ENCODE data around the gene EHBP1. TPM values are rescaled to one million over a fixed set of nuclear protein-coding genes. Genes with fewer than 3 reads are reported as not detected.

Gene EHBP1
- total and polyA plus RNA-seq, 5 donors from 2014 or later, result 8.5 to 25.6 (median 10.0) TPM

DNA sequence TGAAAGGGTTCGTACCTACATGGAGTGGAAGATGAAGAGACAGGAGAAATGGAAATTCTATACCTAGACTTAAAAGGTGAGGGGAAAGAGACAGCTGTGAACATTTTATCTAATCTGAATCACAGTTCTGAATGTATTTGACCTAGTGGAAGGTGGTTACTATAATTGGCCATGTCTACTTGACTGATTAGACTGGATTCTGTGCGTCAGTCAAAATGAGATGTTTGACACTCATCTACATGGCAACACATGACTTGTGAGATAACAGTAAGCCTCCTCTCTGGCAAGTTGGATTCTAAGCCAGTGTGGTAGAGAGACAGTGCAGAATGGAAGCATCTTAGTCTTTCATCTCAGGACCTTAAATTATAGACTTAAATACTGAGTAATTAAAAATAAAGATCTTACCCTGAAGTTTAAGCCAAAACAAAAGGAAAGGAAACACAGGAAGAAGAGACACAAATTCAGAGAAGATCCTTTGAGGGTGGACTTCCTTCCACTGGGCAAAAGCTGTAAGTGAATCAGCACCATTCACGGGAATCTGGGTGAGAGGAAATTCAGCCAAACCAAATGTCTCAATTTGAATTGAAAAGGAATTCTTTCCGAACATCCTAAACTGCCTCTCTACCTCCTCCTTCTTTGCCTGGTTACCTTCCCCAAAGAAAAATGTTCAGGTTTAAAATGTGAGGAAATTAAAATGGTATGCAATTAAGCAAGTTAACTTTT, 121.6 kb downstream of the EHBP1 start:
- H3K4me3 Mint-ChIP-seq, result no peak overlapping the region
- H3K36me3 Mint-ChIP-seq, result peaks cover 37% of the 10 kb centered on the region
- Histone ChIP-seq H3K4me1 (ENCODE audit: control insufficient read depth, insufficient read depth, low read length, poor library complexity, severe bottlenecking) (no peaks in the 10 kb centered on the region), H3K9me3 (ENCODE audit: control insufficient read depth in 2 of 2, low read length in 2 of 2) (no peaks in the 10 kb centered on the region), H3K27ac (ENCODE audit: insufficient read depth, low read length, poor library complexity, severe bottlenecking) (no peak overlapping the region), H3K36me3 (ENCODE audit: control insufficient read depth, insufficient read depth, low read length) (peaks cover 11% of the 10 kb centered on the region), H3K4me3 (ENCODE audit: low read depth, low read length) (no peak overlapping the region), H3K27me3 (ENCODE audit: control insufficient read depth, insufficient read depth, low read length) (no peaks in the 10 kb centered on the region)
- ATAC-seq (ENCODE audit: low read depth in 2 of 2), result no peak
- no peak for DNase-seq
- H3K27ac Mint-ChIP-seq, result no peak overlapping the region
- H3K27me3 Mint-ChIP-seq, result no peaks in the 10 kb centered on the region
- H3K4me1 Mint-ChIP-seq, result peaks cover 0 to 9% (median 0%) of the 10 kb centered on the region in 4 donors
- peaks cover 0 to 4% (median 0%) of the 10 kb centered on the region in 7 donors for H3K9me3 Mint-ChIP-seq

DNA sequence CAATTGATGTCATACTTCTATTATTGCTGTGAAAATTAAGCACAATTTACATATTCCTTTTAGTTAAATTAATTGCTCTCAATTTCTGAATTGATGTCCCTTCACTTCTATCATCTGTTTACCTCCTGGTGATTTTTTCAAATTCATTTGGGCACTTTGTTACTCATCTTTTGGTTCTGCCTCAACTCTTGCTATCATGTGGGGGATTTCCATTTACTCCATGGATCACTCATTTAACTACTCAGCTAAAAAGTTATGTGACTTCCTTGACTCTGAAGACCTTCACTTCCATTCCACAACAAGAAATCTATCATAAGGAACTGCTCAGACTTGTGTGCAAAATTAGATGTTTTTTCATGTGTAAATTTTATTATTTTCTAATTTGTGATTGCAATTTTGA, 126.2 kb downstream of the EHBP1 start:
- peaks cover 49% of the 10 kb centered on the region for H3K36me3 Mint-ChIP-seq
- no peak overlapping the region for H3K4me3 Mint-ChIP-seq
- H3K27ac Mint-ChIP-seq, result no peak overlapping the region

DNA sequence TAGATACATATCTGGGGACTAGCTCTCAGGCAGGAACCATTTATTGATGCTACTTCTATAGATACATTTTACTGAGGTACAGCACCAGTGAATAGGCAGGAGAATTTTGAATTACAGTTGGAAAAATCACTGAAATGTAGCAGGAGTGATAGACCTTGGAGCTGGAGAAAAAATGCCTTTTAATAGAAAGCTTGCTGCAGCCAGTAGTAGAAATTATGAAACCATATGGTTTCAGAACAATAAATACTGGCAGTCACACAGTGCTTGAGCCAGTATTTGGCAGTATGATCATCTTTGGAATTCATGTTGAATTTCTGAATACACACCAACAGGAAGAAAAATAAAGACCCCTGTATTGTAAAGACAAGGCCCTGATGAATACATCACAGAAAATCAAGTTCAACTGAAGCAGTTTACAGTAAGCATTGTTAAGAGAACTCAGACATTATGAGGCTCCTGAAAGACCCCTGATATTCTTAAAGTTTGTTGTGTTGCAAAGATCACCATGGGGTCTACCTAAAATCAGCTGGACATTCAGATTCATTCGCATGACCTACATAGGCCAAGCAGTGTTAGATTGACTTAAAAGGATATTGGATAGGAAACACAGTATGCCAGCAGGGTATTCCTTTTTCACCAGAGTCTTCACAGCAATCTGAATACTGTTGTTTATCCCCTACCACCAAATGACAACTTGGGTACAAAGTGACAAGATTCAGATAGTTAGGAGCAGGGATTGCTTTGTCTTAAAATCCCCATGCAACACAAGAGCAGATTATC, 139.0 kb downstream of the EHBP1 start:
- Mint-ChIP-seq H3K36me3 (peaks cover 14% of the 10 kb centered on the region), H3K4me3 (no peak overlapping the region), H3K9me3 (peaks cover 2 to 13% (median 5%) of the 10 kb centered on the region in 7 donors), H3K27me3 (no peaks in the 10 kb centered on the region), H3K27ac (no peak overlapping the region), H3K4me1 (no peaks in the 10 kb centered on the region)
- no peak for ATAC-seq (ENCODE audit: low read depth in 2 of 2)
- Histone ChIP-seq H3K27ac (ENCODE audit: insufficient read depth, low read length, poor library complexity, severe bottlenecking) (no peak overlapping the region), H3K27me3 (ENCODE audit: control insufficient read depth, insufficient read depth, low read length) (no peaks in the 10 kb centered on the region), H3K4me3 (ENCODE audit: low read depth, low read length) (no peak overlapping the region), H3K4me1 (ENCODE audit: control insufficient read depth, insufficient read depth, low read length, poor library complexity, severe bottlenecking) (no peaks in the 10 kb centered on the region), H3K9me3 (ENCODE audit: control insufficient read depth in 2 of 2, low read length in 2 of 2) (no peaks in the 10 kb centered on the region), H3K36me3 (ENCODE audit: control insufficient read depth, insufficient read depth, low read length) (no peaks in the 10 kb centered on the region)
- DNase-seq, result no peak

More for the DNA sequence above, 126.2 kb downstream of the EHBP1 start:
- Mint-ChIP-seq H3K9me3 (peaks cover 0 to 6% (median 2%) of the 10 kb centered on the region in 7 donors), H3K4me1 (peaks cover 0 to 4% (median 0%) of the 10 kb centered on the region in 4 donors), H3K27me3 (no peaks in the 10 kb centered on the region)
- H3K27ac ChIP-seq (ENCODE audit: insufficient read depth, low read length, poor library complexity, severe bottlenecking), result no peak overlapping the region
- H3K27me3 ChIP-seq (ENCODE audit: control insufficient read depth, insufficient read depth, low read length), result no peaks in the 10 kb centered on the region
- no peaks in the 10 kb centered on the region for H3K4me1 ChIP-seq (ENCODE audit: control insufficient read depth, insufficient read depth, low read length, poor library complexity, severe bottlenecking)
- peak in 1 of 3 donors; percentile 6 for DNase-seq
- H3K9me3 ChIP-seq (ENCODE audit: control insufficient read depth in 2 of 2, low read length in 2 of 2), result no peaks in the 10 kb centered on the region
- peaks cover 6% of the 10 kb centered on the region for H3K36me3 ChIP-seq (ENCODE audit: control insufficient read depth, insufficient read depth, low read length)
- H3K4me3 ChIP-seq (ENCODE audit: low read depth, low read length), result no peak overlapping the region
- ATAC-seq (ENCODE audit: low read depth in 2 of 2), result no peak

DNA sequence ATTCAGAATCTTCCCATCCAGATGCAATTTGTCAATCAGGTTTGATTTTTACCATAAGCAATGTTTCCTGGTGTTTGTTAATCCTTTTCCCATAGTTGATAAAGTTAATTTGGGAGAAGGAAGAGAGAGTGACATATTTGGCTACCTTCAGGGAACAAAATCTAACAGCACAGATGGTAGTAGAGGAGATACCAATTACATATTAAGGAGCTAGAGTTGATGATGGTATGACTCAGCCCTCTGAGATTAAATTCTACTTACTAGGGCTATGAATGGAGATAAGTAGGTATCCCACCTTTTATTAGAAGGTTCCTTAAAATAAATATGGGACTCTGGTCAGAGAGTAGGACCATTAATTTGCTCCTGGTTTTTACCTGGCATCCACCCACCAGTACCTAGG, 139.7 kb downstream of the EHBP1 start:
- Mint-ChIP-seq H3K4me1 (no peaks in the 10 kb centered on the region), H3K9me3 (peaks cover 2 to 13% (median 5%) of the 10 kb centered on the region in 7 donors), H3K4me3 (no peak overlapping the region), H3K27me3 (no peaks in the 10 kb centered on the region), H3K36me3 (peaks cover 16% of the 10 kb centered on the region), H3K27ac (no peak overlapping the region)
- Histone ChIP-seq H3K27me3 (ENCODE audit: control insufficient read depth, insufficient read depth, low read length) (no peaks in the 10 kb centered on the region), H3K4me3 (ENCODE audit: low read depth, low read length) (no peak overlapping the region), H3K9me3 (ENCODE audit: control insufficient read depth in 2 of 2, low read length in 2 of 2) (no peaks in the 10 kb centered on the region), H3K27ac (ENCODE audit: insufficient read depth, low read length, poor library complexity, severe bottlenecking) (no peak overlapping the region), H3K36me3 (ENCODE audit: control insufficient read depth, insufficient read depth, low read length) (no peaks in the 10 kb centered on the region), H3K4me1 (ENCODE audit: control insufficient read depth, insufficient read depth, low read length, poor library complexity, severe bottlenecking) (no peaks in the 10 kb centered on the region)
- DNase-seq (no peak), ATAC-seq (ENCODE audit: low read depth in 2 of 2) (no peak)

GRCh38 chr2:62852254-62852653, 146.7 kb downstream of the EHBP1 start:
- Mint-ChIP-seq H3K9me3 (peaks cover 0 to 6% (median 0%) of the 10 kb centered on the region in 7 donors), H3K27ac (no peak overlapping the region), H3K36me3 (peaks cover 26% of the 10 kb centered on the region), H3K4me1 (no peaks in the 10 kb centered on the region), H3K27me3 (no peaks in the 10 kb centered on the region), H3K4me3 (no peak overlapping the region)
- no peak for DNase-seq
- Histone ChIP-seq H3K36me3 (ENCODE audit: control insufficient read depth, insufficient read depth, low read length) (no peaks in the 10 kb centered on the region), H3K4me1 (ENCODE audit: control insufficient read depth, insufficient read depth, low read length, poor library complexity, severe bottlenecking) (no peaks in the 10 kb centered on the region), H3K27me3 (ENCODE audit: control insufficient read depth, insufficient read depth, low read length) (no peaks in the 10 kb centered on the region), H3K4me3 (ENCODE audit: low read depth, low read length) (no peak overlapping the region), H3K27ac (ENCODE audit: insufficient read depth, low read length, poor library complexity, severe bottlenecking) (no peak overlapping the region), H3K9me3 (ENCODE audit: control insufficient read depth in 2 of 2, low read length in 2 of 2) (no peaks in the 10 kb centered on the region)
- no peak for ATAC-seq (ENCODE audit: low read depth in 2 of 2)

GRCh38 chr2:62854600-62855514, 149.3 kb downstream of the EHBP1 start:
- no peaks in the 10 kb centered on the region for H3K27me3 Mint-ChIP-seq
- no peak overlapping the region for H3K27ac ChIP-seq (ENCODE audit: insufficient read depth, low read length, poor library complexity, severe bottlenecking)
- no peak overlapping the region for H3K4me3 ChIP-seq (ENCODE audit: low read depth, low read length)
- DNase-seq (no peak), ATAC-seq (ENCODE audit: low read depth in 2 of 2) (no peak)
- no peaks in the 10 kb centered on the region for H3K27me3 ChIP-seq (ENCODE audit: control insufficient read depth, insufficient read depth, low read length)
- H3K4me1 Mint-ChIP-seq, result no peaks in the 10 kb centered on the region
- peak overlapping the region in 1 of 3 donors; percentile 32 for H3K27ac Mint-ChIP-seq
- H3K36me3 ChIP-seq (ENCODE audit: control insufficient read depth, insufficient read depth, low read length), result peaks cover 2% of the 10 kb centered on the region
- peaks cover 0 to 6% (median 0%) of the 10 kb centered on the region in 7 donors for H3K9me3 Mint-ChIP-seq
- no peaks in the 10 kb centered on the region for H3K4me1 ChIP-seq (ENCODE audit: control insufficient read depth, insufficient read depth, low read length, poor library complexity, severe bottlenecking)
- H3K9me3 ChIP-seq (ENCODE audit: control insufficient read depth in 2 of 2, low read length in 2 of 2), result no peaks in the 10 kb centered on the region
- H3K36me3 Mint-ChIP-seq, result peaks cover 31% of the 10 kb centered on the region
- H3K4me3 Mint-ChIP-seq, result no peak overlapping the region

GRCh38 chr2:62856228-62857040, 150.9 kb downstream of the EHBP1 start:
- H3K9me3 Mint-ChIP-seq, result peaks cover 0 to 6% (median 0%) of the 10 kb centered on the region in 7 donors
- peaks cover 2% of the 10 kb centered on the region for H3K36me3 ChIP-seq (ENCODE audit: control insufficient read depth, insufficient read depth, low read length)
- no peaks in the 10 kb centered on the region for H3K9me3 ChIP-seq (ENCODE audit: control insufficient read depth in 2 of 2, low read length in 2 of 2)
- H3K4me3 Mint-ChIP-seq, result no peak overlapping the region
- H3K27ac Mint-ChIP-seq, result no peak overlapping the region
- DNase-seq (no peak), ATAC-seq (ENCODE audit: low read depth in 2 of 2) (no peak)
- H3K4me1 ChIP-seq (ENCODE audit: control insufficient read depth, insufficient read depth, low read length, poor library complexity, severe bottlenecking), result no peaks in the 10 kb centered on the region
- no peaks in the 10 kb centered on the region for H3K4me1 Mint-ChIP-seq
- no peaks in the 10 kb centered on the region for H3K27me3 Mint-ChIP-seq
- H3K27me3 ChIP-seq (ENCODE audit: control insufficient read depth, insufficient read depth, low read length), result no peaks in the 10 kb centered on the region
- peaks cover 22% of the 10 kb centered on the region for H3K36me3 Mint-ChIP-seq
- H3K27ac ChIP-seq (ENCODE audit: insufficient read depth, low read length, poor library complexity, severe bottlenecking), result no peak overlapping the region
- H3K4me3 ChIP-seq (ENCODE audit: low read depth, low read length), result no peak overlapping the region

Measured in CD4-positive, CD25-positive, alpha-beta regulatory T cell (primary cell).